Measurements from ENCODE around the gene TRIM17. TPM values are rescaled to one million over a fixed set of nuclear protein-coding genes. Genes with fewer than 3 reads are reported as not detected.
A peak's percentile ranks its signal among the peaks of the same experiment; 100 is the strongest.

TRIM17 gene
- polyA plus RNA-seq, 1 of the 3 experiments (the other 2 are of a cell fraction) = 1.6 TPM

- no peaks in the 10 kb centered on the region for H3K9me2 ChIP-seq
- H3K27ac ChIP-seq (ENCODE audit: low read depth in 2 of 2, low read length in 1 of 2) = no peak overlapping the region
- TF ChIP-seq GATA2 (CRISPR knock-in tag; IDR thresholded peaks at IDR 0.05) (no peak), TCF12 (IDR thresholded peaks at IDR 0.05) (peak; percentile 55; the same call in 1 of the 2 replicates), RAD21 (IDR thresholded peaks at IDR 0.05; ENCODE audit: low read length) (no peak), CTCF (IDR thresholded peaks at IDR 0.05) (no peak)
- ChIA-PET POLR2A (no interaction called here), CTCF (interaction anchor here (1.0 to 2.3 kb wide), 3 partner anchors 16 to 114 kb away, joined by 3 to 6 read pairs (median 3); no protein-coding TSS in a partner anchor)
- H3K4me2 ChIP-seq = no peak overlapping the region
- peaks cover 30% of the 10 kb centered on the region for H3K79me2 ChIP-seq (ENCODE audit: insufficient read depth)
- H3K9ac ChIP-seq = no peak overlapping the region
- H3K27me3 ChIP-seq (ENCODE audit: insufficient read depth) = no peaks in the 10 kb centered on the region
- peaks cover 0 to 18% of the 10 kb centered on the region in 2 experiments; a peak in 2 of 4 replicates for H3K4me1 ChIP-seq (ENCODE audit: control insufficient read depth in 1 of 2, insufficient read depth in 2 of 2, low read depth in 1 of 2, low read length in 1 of 2)
- no peak for DNase-seq
- no peak overlapping the region for H3K4me3 ChIP-seq (ENCODE audit: low read depth in 2 of 2, low read length in 1 of 2)
- no peaks in the 10 kb centered on the region for H4K20me1 ChIP-seq (ENCODE audit: insufficient read depth)
- H2AFZ ChIP-seq (ENCODE audit: low read depth) = no peak overlapping the region
- no peaks in the 10 kb centered on the region for H3K9me3 ChIP-seq
- H3K36me3 ChIP-seq (replicated peaks in 1 of 2; ENCODE audit: control insufficient read depth in 1 of 2, insufficient read depth in 2 of 2, low read length in 1 of 2) = peaks cover 3 to 4% of the 10 kb centered on the region in 2 experiments
- WGBS (ENCODE audit: low lambda C conversion rate) = 75% methylated on average over 1 of the region's 1 CpG
- H3F3A ChIP-seq (replicated peaks; ENCODE audit: insufficient read depth) = peaks cover 14% of the 10 kb centered on the region
Measured at GRCh38 chr1:228454238-228454637, 37.6 kb upstream of the TRIM17 start.

- H4K20me1 ChIP-seq (ENCODE audit: insufficient read depth) = no peaks in the 10 kb centered on the region
- WGBS (ENCODE audit: low lambda C conversion rate) = 100% methylated on average over 3 of the region's 3 CpGs
Measured at GRCh38 chr1:228453614-228454013, 37.0 kb upstream of the TRIM17 start.

GRCh38 chr1:228453022-228453560 is 36.4 kb upstream of the TRIM17 start:
- DNase-seq = no peak
- CTCF ChIA-PET = interaction anchor here (1.0 kb wide), 1 partner anchor 75 kb away, joined by 4 read pairs; no protein-coding TSS in a partner anchor
- peaks cover 0 to 16% of the 10 kb centered on the region in 2 experiments; a peak in 2 of 4 replicates for H3K4me1 ChIP-seq (ENCODE audit: control insufficient read depth in 1 of 2, insufficient read depth in 2 of 2, low read depth in 1 of 2, low read length in 1 of 2)
- no peaks in the 10 kb centered on the region for H3K9me3 ChIP-seq
- H3K79me2 ChIP-seq (ENCODE audit: insufficient read depth) = peaks cover 30% of the 10 kb centered on the region
- WGBS (ENCODE audit: low lambda C conversion rate) = 85% methylated on average over 8 of the region's 10 CpGs
- no peak overlapping the region for H3K9ac ChIP-seq
- no peak for TF ChIP-seq POLR2AphosphoS5 (IDR thresholded peaks at IDR 0.05; ENCODE audit: low read depth, low read length)
- TF ChIP-seq RFX5 (IDR thresholded peaks at IDR 0.05; ENCODE audit: low read length) = no peak
- no peak for TF ChIP-seq RCOR1 (IDR thresholded peaks at IDR 0.05; ENCODE audit: low read length)
- TF ChIP-seq MAX (IDR thresholded peaks at IDR 0.05; ENCODE audit: low read depth) = no peak
- no peak for TF ChIP-seq TAF1 (IDR thresholded peaks at IDR 0.05; ENCODE audit: borderline replicate concordance, low read depth, low read length)
- no peak overlapping the region for H2AFZ ChIP-seq (ENCODE audit: low read depth)
- no peak overlapping the region for H3K4me2 ChIP-seq
- peaks cover 9% of the 10 kb centered on the region for H3F3A ChIP-seq (replicated peaks; ENCODE audit: insufficient read depth)
- H3K27ac ChIP-seq (ENCODE audit: low read depth in 2 of 2, low read length in 1 of 2) = no peak overlapping the region
- no peaks in the 10 kb centered on the region for H3K9me2 ChIP-seq
- H4K20me1 ChIP-seq (ENCODE audit: insufficient read depth) = no peaks in the 10 kb centered on the region
- POLR2A ChIA-PET = no interaction called here
- H3K27me3 ChIP-seq (ENCODE audit: insufficient read depth) = no peaks in the 10 kb centered on the region
- H3K36me3 ChIP-seq (replicated peaks in 1 of 2; ENCODE audit: control insufficient read depth in 1 of 2, insufficient read depth in 2 of 2, low read length in 1 of 2) = peaks cover 3 to 4% of the 10 kb centered on the region in 2 experiments
- no peak overlapping the region for H3K4me3 ChIP-seq (ENCODE audit: low read depth in 2 of 2, low read length in 1 of 2)

More at GRCh38 chr1:228453614-228454013, 37.0 kb upstream of the TRIM17 start:
- POLR2A ChIA-PET = no interaction called here
- Histone ChIP-seq H3K4me3 (ENCODE audit: low read depth in 2 of 2, low read length in 1 of 2) (no peak overlapping the region), H3K36me3 (replicated peaks in 1 of 2; ENCODE audit: control insufficient read depth in 1 of 2, insufficient read depth in 2 of 2, low read length in 1 of 2) (peaks cover 3 to 4% of the 10 kb centered on the region in 2 experiments), H3F3A (replicated peaks; ENCODE audit: insufficient read depth) (peaks cover 14% of the 10 kb centered on the region), H2AFZ (ENCODE audit: low read depth) (no peak overlapping the region), H3K9ac (no peak overlapping the region), H3K4me2 (no peak overlapping the region), H3K27ac (ENCODE audit: low read depth in 2 of 2, low read length in 1 of 2) (no peak overlapping the region), H3K79me2 (ENCODE audit: insufficient read depth) (peaks cover 30% of the 10 kb centered on the region), H3K27me3 (ENCODE audit: insufficient read depth) (no peaks in the 10 kb centered on the region), H3K9me2 (no peaks in the 10 kb centered on the region), H3K9me3 (no peaks in the 10 kb centered on the region), H3K4me1 (ENCODE audit: control insufficient read depth in 1 of 2, insufficient read depth in 2 of 2, low read depth in 1 of 2, low read length in 1 of 2) (peaks cover 0 to 18% of the 10 kb centered on the region in 2 experiments; a peak in 2 of 4 replicates)
- CTCF ChIA-PET = interaction anchor here (1.0 kb wide), 1 partner anchor 75 kb away, joined by 4 read pairs; no protein-coding TSS in a partner anchor
- DNase-seq = no peak
- TF ChIP-seq GATA2 (CRISPR knock-in tag; IDR thresholded peaks at IDR 0.05) (no peak), NFIC (IDR thresholded peaks at IDR 0.05; ENCODE audit: borderline replicate concordance) (no peak)
